Cardiac muscle cell (in vitro differentiated cells and primary cell): Measurements from ENCODE around the gene FNTB. TPM values are rescaled to one million over a fixed set of nuclear protein-coding genes. Genes with fewer than 3 reads are reported as not detected.

Experiments
- DNase-seq, 2 donors: peaks; one replicate each; pipeline versions ENCODE4 v3.0.0 to v3.0.0-alpha.2; 2010 to 2017; ENCODE audit warnings: low read depth in 1 of 2, low spot score in 1 of 2
- H3K27ac ChIP-seq: fragments of 200-600 bp; sonication (generic); 2 replicates; pipeline ENCODE4 v1.5.1; 2016
- H3K27me3 ChIP-seq: fragments of 200-600 bp; sonication (generic); 2 replicates; pipeline ENCODE4 v1.6.0; 2016; ENCODE audit warnings: control low read depth
- H3K36me3 ChIP-seq: fragments of 200-600 bp; sonication (generic); 2 replicates; pipeline ENCODE4 v1.5.1; 2016; ENCODE audit warnings: control low read depth
- H3K4me1 ChIP-seq: fragments of 200-600 bp; sonication (generic); 2 replicates; pipeline ENCODE4 v1.8.1; 2017; ENCODE audit warnings: low read depth, mild to moderate bottlenecking, mixed run types
- H3K4me3 ChIP-seq: fragments of 200-600 bp; sonication (generic); 2 replicates; pipeline ENCODE4 v1.5.1; 2016; ENCODE audit warnings: mild to moderate bottlenecking
- H3K9me3 ChIP-seq: fragments of 200-600 bp; sonication (generic); 2 replicates; pipeline ENCODE4 v1.5.1; 2017; ENCODE audit warnings: low read depth, mild to moderate bottlenecking, control low read depth
- CTCF ChIP-seq: IDR thresholded peaks from 2 replicates; pipeline ENCODE4 v1.5.1; 2012; ENCODE audit warnings: low read depth, mild to moderate bottlenecking, low read length
- polyA plus RNA-seq: library from polyadenylated mRNA; unstranded; fragments of >200 nt; fragmentation: Nextera tagmentation; extraction: Ambion mirVana; gene quantifications from 2 replicates; pipeline ENCODE4 v1.2.1, GENCODE V29; 2016
- total RNA-seq: library from RNA; depleted of rRNA; stranded (reverse); fragments of >200 nt; gene quantifications from 2 replicates; pipeline ENCODE4 v1.2.3, GENCODE V29; 2016

Gene FNTB
- total and polyA plus RNA-seq, 2 experiments from 2014 or later, result 34.9 to 42.0 TPM

DNA sequence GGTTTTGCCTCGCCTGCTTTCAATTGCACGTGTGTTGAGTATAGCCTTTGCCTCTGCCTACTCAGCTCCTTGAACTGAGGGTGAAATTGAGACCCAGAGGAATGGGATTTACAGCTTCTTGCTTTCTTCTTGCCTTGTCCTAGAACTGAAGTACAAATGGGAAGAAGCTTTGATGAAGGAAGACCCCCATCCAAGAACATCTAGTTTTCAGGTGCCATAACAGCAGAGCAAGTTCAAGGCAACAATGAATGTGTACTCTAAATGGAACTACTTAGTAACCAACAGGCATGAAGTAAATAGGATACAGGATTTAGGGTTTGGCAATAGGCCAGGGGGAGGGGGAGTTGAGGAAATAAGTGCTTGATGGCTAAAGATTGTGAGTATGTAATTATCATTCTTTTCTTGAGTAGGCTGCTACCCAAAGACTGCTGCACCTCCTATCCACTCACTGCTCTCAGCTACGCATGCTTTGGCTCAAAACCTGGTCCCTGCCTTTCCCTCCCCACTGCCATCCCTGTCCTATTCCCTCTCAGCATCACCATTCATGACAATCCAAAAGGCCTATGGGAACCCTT, 46.3 kb upstream of the FNTB start:
- no peaks in the 10 kb centered on the region for H3K9me3 ChIP-seq
- DNase-seq, result no peak
- H3K27me3 ChIP-seq, result no peaks in the 10 kb centered on the region
- no peak overlapping the region for H3K27ac ChIP-seq
- peaks cover 4% of the 10 kb centered on the region for H3K4me1 ChIP-seq
- no peak for TF ChIP-seq CTCF
- no peaks in the 10 kb centered on the region for H3K36me3 ChIP-seq
- no peak overlapping the region for H3K4me3 ChIP-seq

DNA sequence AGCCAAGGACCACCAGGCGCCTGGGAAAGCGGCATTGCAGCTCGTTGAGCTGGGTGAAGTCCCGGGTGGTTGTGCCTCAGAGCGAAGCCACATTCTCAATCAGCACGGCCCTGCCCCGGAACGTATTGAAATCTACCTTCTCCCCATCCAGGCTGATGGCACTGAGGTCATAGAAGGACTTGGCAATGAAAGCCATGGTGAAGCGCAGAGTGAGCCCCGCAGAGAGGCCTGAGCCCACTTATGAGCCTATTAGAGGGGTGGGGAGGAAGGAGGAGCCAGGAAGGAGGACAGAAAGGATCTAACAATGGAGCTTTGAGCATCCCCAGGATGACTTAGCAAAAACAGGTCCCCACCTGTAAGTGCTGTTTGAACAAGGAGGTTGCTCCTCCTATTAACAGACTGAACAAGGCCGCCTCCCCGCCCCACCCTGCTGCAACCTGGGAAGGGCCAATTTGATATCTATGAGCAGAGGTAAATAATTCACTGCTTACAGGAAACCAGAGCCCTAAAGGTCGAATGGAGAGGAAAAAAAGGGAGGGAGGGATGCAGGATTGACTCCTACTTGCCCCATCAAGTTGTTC, 44.1 kb upstream of the FNTB start, which contains the start of gene GPX2:
TSS of gene GPX2 (minus strand) at position 215 of the 581 bp plus-strand sequence. CDS start at position 196, 19 bp downstream.
- no peak for DNase-seq
- Histone ChIP-seq H3K4me3 (no peak within 1 kb of the TSS), H3K27me3 (no peaks in the 10 kb centered on the region), H3K9me3 (no peaks in the 10 kb centered on the region), H3K36me3 (no peaks in the 10 kb centered on the region), H3K4me1 (no peaks in the 10 kb centered on the region), H3K27ac (no peak within 1 kb of the TSS)
- TF ChIP-seq CTCF, result no peak

DNA sequence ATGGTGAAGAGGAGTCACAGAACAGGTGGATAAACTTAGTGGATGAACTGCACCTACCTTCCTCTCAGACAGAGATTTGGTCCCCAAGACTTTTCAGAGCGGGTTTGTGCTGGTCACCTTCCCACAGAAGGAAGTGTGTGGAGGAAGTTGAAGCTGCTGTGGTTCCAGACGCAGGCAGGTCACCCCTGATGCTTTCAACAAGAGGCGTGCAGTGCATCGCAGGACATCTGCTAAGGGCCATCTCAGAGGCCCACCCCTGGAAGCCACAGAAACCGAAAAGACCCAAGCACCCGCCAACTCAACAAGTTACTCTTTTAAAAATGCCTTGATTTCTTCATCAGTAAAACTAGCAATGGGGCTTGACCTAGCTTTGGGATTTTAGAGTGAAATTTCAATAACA, 43.1 kb upstream of the FNTB start:
- DNase-seq, result no peak
- no peak for TF ChIP-seq CTCF
- H3K27ac ChIP-seq, result no peak overlapping the region

GRCh38 chr14:64944041-64944440, 42.7 kb upstream of the FNTB start:
- H3K27me3 ChIP-seq, result no peaks in the 10 kb centered on the region
- H3K9me3 ChIP-seq, result no peaks in the 10 kb centered on the region
- H3K4me3 ChIP-seq, result no peak overlapping the region
- DNase-seq, result no peak
- no peaks in the 10 kb centered on the region for H3K4me1 ChIP-seq
- no peak overlapping the region for H3K27ac ChIP-seq
- H3K36me3 ChIP-seq, result no peaks in the 10 kb centered on the region
- TF ChIP-seq CTCF, result no peak

More for the DNA sequence above, 43.1 kb upstream of the FNTB start:
- no peaks in the 10 kb centered on the region for H3K9me3 ChIP-seq
- no peaks in the 10 kb centered on the region for H3K36me3 ChIP-seq
- H3K27me3 ChIP-seq, result no peaks in the 10 kb centered on the region
- H3K4me1 ChIP-seq, result no peaks in the 10 kb centered on the region
- H3K4me3 ChIP-seq, result no peak overlapping the region

GRCh38 chr14:64944861-64945260, 41.8 kb upstream of the FNTB start:
- Histone ChIP-seq H3K9me3 (no peaks in the 10 kb centered on the region), H3K27me3 (no peaks in the 10 kb centered on the region), H3K27ac (no peak overlapping the region), H3K36me3 (no peaks in the 10 kb centered on the region), H3K4me1 (no peaks in the 10 kb centered on the region), H3K4me3 (no peak overlapping the region)
- no peak for DNase-seq
- no peak for TF ChIP-seq CTCF
